GM12872 (cell line): ENCODE results near the gene TGDS.

Source experiments
- TF ChIP-seq, protein P1 (sequence below): IDR thresholded peaks from 3 replicates; pipeline ENCODE4 v1.5.1; 2011; ENCODE audit warnings: low read depth, mild to moderate bottlenecking, low read length, moderate library complexity; ENCODE audit not compliant: insufficient read depth

The TGDS gene

DNA sequence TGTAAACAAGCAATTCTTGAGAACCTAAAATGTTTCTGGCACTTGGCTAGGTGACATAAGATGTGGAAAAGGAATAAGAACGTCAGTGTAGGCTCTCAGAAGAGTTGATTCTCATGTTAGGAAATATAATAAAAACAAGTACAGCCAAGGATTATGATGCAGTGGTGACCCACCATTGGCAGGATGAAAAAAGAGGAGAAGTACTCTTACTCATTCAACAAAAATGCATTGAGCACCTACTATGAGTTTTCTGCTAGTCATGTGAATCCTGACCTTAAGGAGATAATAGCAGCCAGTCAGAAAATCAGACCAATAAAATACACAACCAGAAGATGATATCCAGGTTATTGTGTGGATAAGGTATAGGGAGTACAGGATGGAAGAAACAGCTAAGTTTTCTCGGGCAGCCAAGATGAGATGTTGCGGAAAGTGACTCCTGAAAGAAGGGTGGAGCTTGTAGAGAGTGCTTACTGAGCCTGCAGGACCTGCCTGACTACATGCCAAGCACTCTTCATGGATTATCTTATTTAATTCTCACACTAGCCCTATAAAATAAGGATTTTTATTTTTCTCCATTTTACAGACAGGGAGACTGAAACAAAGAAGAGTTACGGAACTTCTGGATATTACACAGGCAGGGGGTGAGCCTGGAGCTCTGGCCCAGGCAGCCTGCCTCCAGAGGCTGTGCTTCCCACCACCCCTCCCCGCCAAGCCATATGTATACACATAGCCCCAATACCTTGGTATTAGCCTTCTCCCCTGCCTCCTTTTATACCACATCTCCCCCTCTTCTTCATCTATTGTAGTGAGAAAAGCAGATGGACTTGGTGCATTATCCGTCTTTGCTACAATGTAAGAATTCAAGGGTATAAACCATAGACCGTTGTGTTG lies 58.0 kb downstream of the TGDS start:
- TF ChIP-seq, protein P1, sequence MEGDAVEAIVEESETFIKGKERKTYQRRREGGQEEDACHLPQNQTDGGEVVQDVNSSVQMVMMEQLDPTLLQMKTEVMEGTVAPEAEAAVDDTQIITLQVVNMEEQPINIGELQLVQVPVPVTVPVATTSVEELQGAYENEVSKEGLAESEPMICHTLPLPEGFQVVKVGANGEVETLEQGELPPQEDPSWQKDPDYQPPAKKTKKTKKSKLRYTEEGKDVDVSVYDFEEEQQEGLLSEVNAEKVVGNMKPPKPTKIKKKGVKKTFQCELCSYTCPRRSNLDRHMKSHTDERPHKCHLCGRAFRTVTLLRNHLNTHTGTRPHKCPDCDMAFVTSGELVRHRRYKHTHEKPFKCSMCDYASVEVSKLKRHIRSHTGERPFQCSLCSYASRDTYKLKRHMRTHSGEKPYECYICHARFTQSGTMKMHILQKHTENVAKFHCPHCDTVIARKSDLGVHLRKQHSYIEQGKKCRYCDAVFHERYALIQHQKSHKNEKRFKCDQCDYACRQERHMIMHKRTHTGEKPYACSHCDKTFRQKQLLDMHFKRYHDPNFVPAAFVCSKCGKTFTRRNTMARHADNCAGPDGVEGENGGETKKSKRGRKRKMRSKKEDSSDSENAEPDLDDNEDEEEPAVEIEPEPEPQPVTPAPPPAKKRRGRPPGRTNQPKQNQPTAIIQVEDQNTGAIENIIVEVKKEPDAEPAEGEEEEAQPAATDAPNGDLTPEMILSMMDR = no peak

GRCh38 chr13:94535775-94536174 lies 60.2 kb downstream of the TGDS start:
- TF ChIP-seq, protein P1 = no peak

DNA sequence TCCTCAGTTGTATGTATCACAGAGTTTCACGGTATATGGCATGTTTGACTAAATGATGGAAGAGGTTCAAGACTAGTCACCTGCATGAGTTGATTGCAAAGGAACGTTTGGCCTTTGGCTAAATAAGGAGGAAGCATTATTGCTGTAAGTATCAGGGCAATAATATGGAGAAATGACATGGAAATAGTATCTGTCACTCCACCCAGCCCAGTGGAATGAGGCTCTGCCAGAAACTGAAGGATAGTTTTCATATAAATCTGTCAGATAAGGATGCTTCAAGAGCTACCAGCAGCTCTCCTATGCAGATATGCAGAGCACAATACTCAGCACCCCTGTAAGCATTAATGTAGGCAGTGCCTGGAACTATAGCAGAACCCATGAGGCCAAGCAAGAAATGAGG lies 60.7 kb downstream of the TGDS start:
- TF ChIP-seq, protein P1 = no peak

DNA sequence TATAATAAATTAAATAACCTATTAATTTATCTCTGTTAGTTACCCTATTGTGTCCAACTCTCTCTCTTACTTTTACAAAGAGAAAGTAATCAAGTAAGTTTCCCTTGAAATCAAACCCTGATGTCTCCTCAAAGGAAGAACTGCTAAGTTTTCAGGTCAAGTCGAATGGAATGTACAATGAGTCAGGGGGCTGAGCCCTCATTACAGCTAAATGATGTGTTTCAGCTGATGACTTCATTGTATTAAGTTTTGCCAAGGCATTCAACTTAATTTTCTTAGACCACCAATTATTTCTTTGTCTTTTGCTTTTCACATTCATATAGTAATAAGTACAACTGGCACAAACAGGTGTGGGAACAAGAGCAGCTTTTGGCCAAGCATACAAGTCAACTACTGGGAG lies 61.8 kb downstream of the TGDS start:
- TF ChIP-seq, protein P1 = no peak

- TF ChIP-seq, protein P1 = no peak
Observed at GRCh38 chr13:94525781-94526180, 70.2 kb downstream of the TGDS start.

- TF ChIP-seq, protein P1 = no peak
Observed at GRCh38 chr13:94524407-94524806, 71.5 kb downstream of the TGDS start.
